ENCODE results near the gene PBX2. TPM values are rescaled to one million over a fixed set of nuclear protein-coding genes. Genes with fewer than 3 reads are reported as not detected.

PBX2 gene
- total and polyA plus RNA-seq, 2 of the 4 experiments (the other 2 are of a cell fraction): 17.7 to 56.8 TPM

DNA sequence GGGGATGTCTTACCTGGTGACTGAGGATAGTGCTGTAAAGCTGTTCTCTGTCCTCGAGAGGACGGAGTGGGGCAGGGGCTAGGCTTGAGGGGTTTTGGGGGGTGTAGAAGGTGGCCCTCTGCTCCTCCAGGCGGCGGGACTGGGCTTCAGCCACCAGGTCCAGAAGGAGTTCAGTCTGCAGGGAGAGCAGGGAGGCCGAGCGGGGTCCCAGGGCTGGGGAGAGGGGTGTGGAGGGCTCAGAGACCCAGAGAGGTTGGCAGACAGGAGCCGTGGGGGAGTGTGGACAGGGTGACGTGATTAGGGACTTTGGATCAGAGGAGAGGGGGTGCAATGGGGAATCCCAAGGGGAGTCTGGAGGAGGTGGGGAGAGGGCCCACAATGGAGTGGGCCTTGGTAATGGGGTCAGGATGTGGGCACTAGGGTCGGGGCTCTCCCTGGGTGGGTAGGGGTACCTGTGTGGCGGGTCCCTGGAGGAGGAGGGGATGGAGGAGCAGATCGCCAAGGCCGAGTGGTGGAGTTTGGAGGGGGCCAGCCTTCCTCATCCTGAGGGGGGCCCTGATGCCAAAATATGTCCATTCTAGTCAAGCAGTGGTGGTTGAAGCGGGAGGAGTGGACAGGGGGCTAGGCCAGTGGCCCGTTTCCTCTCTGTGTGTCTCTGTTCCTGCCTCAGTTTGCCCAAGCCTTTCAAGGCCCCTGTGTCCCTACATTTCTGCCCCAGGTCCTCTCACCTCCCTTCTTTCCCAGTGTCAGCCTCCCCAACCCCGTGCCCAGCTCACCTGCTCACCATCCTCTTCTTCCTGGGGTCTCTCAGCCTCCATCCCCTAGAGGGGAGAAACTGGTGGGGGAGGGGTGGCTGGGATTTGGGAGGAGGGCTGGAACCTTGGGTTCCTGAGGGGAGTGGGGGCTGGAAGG is 1.9 kb upstream of the PBX2 start:
- Histone ChIP-seq H3K4me3 (ENCODE audit: insufficient read depth, low read depth, low read length) (no peak overlapping the region), H3K18ac (ENCODE audit: low read depth, low read length) (peak overlapping the region; percentile 72), H3K9me1 (ENCODE audit: insufficient read depth, low read length) (peaks cover 23% of the 10 kb centered on the region), H3K9me3 (ENCODE audit: control insufficient read depth, insufficient read depth, low read length) (no peaks in the 10 kb centered on the region), H3K27me3 (ENCODE audit: control insufficient read depth, insufficient read depth, low read length) (no peaks in the 10 kb centered on the region), H4K8ac (ENCODE audit: low read depth in 2 of 2, low read length in 2 of 2) (peak overlapping the region; percentile 77 to 97), H2AK5ac (ENCODE audit: low read depth, low read length) (peak overlapping the region; percentile 100), H2BK5ac (ENCODE audit: low read depth, low read length, poor library complexity, severe bottlenecking) (peak overlapping the region; percentile 95), H3K14ac (replicated peaks; ENCODE audit: low read depth, low read length) (peak overlapping the region; percentile 41; the same call in 1 of the 2 replicates), H2BK20ac (ENCODE audit: low read depth, low read length) (peak overlapping the region; percentile 75), H4K5ac (ENCODE audit: low read depth, low read length) (peak overlapping the region; percentile 95), H3K23ac (ENCODE audit: low read depth, low read length) (no peak overlapping the region), H2AFZ (replicated peaks; ENCODE audit: low read length, poor library complexity) (peak overlapping the region; percentile 9), H3K9ac (ENCODE audit: low read depth, low read length) (no peak overlapping the region), H3K27ac (ENCODE audit: insufficient read depth, low read length) (peak overlapping the region; percentile 77), H4K91ac (ENCODE audit: insufficient read depth, low read depth, low read length) (peak overlapping the region; percentile 97), H4K20me1 (ENCODE audit: insufficient read depth, low read length) (no peaks in the 10 kb centered on the region), H3K36me3 (ENCODE audit: control insufficient read depth, insufficient read depth, low read length) (peaks cover 11% of the 10 kb centered on the region), H3K4me2 (ENCODE audit: low read depth, low read length) (peak overlapping the region; percentile 67), H2BK15ac (ENCODE audit: low read depth, low read length) (peak overlapping the region; percentile 70), H3K56ac (ENCODE audit: extremely low read depth, insufficient read depth, low read length) (no peak overlapping the region), H2BK120ac (ENCODE audit: low read depth, low read length) (peak overlapping the region; percentile 85), H3K79me1 (ENCODE audit: low read depth in 1 of 2, low read length in 2 of 2) (peaks cover 24 to 65% of the 10 kb centered on the region in 2 experiments), H2AK9ac (replicated peaks; ENCODE audit: low read depth, low read length, poor library complexity) (peak overlapping the region; percentile 98), H3K4me1 (ENCODE audit: control insufficient read depth, insufficient read depth, low read length) (peaks cover 15% of the 10 kb centered on the region), H3K4ac (ENCODE audit: low read depth, low read length) (peak overlapping the region; percentile 98)
- no peak for TF ChIP-seq FOS (IDR thresholded peaks at IDR 0.05; ENCODE audit: low read depth, low read length)
- TF ChIP-seq POLR2A (IDR thresholded peaks at IDR 0.05; ENCODE audit: low read depth, low read length): no peak
- TF ChIP-seq RAD21 (IDR thresholded peaks at IDR 0.05; ENCODE audit: low read length): no peak
- TF ChIP-seq RFX5 (IDR thresholded peaks at IDR 0.05; ENCODE audit: low read depth, low read length): no peak
- TF ChIP-seq SMC3 (IDR thresholded peaks at IDR 0.05; ENCODE audit: low read depth, low read length): no peak
- no peak for TF ChIP-seq CHD1 (IDR thresholded peaks at IDR 0.05; ENCODE audit: low read depth, low read length)
- in situ Hi-C loops (cut with MboI; ENCODE audit: low sequenced_read_pairs): loop anchor here (5.0 to 25.0 kb wide), 2 partner anchors 75 to 770 kb away; partner anchors contain the start of genes BRD2 and HLA-DMA
- no peak for DNase-seq
- no peak for ATAC-seq (ENCODE audit: low read depth)
- dilution Hi-C loops (cut with HindIII; ENCODE audit: low sequenced_read_pairs, unreplicated experiment): no loop called here
- WGBS, 2 experiments (ENCODE audit: extremely low coverage in 2 of 2, insufficient read length in 1 of 2): 70% methylated on average over 3 of the region's 15 CpGs; no CpG with 5 or more reads in 1 of the 2 experiments
- intact Hi-C loops (cut with micrococcal nuclease): no loop called here
- BruUV-seq (replicated peaks): no TSS peak
- ChIA-PET CTCF (no interaction called here), POLR2A (ENCODE audit: unreplicated experiment) (no interaction called here)
